Uterus (tissue), 4 donors: ENCODE measurements around the gene TPM1. TPM values are rescaled to one million over a fixed set of nuclear protein-coding genes. Genes with fewer than 3 reads are reported as not detected.
"Not testable (repeated sequence)": the region's sequence is repeated elsewhere in the genome, so short reads cannot be mapped to it uniquely, and the experiment has no call there.

ENCODE experiments used
- DNase-seq, 2 donors: peaks; one replicate each; pipeline ENCODE4 v3.0.0-alpha.2; 2019 to 2020
- H3K27ac ChIP-seq, 2 donors: fragments of 200-600 bp; sonication (generic); 1 replicate in 1 of 2; 2 replicates in 1 of 2; pipeline ENCODE4 v1.5.1; 2016 to 2018
- H3K27me3 ChIP-seq, 2 donors: fragments of 200-600 bp; sonication (generic); one replicate each; pipeline ENCODE4 v1.5.1; 2018 to 2019; ENCODE audit warnings: control low read depth in 1 of 2
- H3K36me3 ChIP-seq, 2 donors: fragments of 200-600 bp; sonication (generic); one replicate each; pipeline ENCODE4 v1.5.1; 2019; ENCODE audit warnings: control low read depth in 1 of 2
- H3K4me1 ChIP-seq, 2 donors: fragments of 200-600 bp; sonication (generic); one replicate each; pipeline ENCODE4 v1.5.1; 2018 to 2019; ENCODE audit warnings: control low read depth in 1 of 2
- H3K4me3 ChIP-seq, 2 donors: fragments of 200-600 bp; sonication (generic); 1 replicate in 1 of 2; 2 replicates in 1 of 2; pipeline ENCODE4 v1.5.1; 2018 to 2019; ENCODE audit warnings: mild to moderate bottlenecking in 1 of 2
- H3K9me3 ChIP-seq, 2 donors: fragments of 200-600 bp; sonication (generic); one replicate each; pipeline ENCODE4 v1.5.1; 2019; ENCODE audit warnings: control low read depth in 1 of 2
- POLR2A ChIP-seq, 2 donors: fragments of 450-650 bp; IDR thresholded peaks; one replicate each; pipeline ENCODE4 v1.6.1; 2016; ENCODE audit warnings: antibody characterized with exemption in 2 of 2, mild to moderate bottlenecking in 1 of 2, moderate library complexity in 1 of 2
- intact Hi-C: fragments of 100-400 bp; cut with DNase I; formaldehyde crosslinking; loops from one replicate; pipeline ENCODE4 v1.15.1; 2023; ENCODE audit warnings: low total_unique reads
- total RNA-seq, 4 donors: library from RNA; depleted of rRNA in 3 of 4; stranded (reverse); fragments of >200 nt in 3 of 4; gene quantifications; one replicate each; pipeline versions ENCODE4 v1.1.0 to v1.2.4, GENCODE V29; 2014 to 2023
- TF ChIP-seq, protein P1 (sequence below), 4 experiments: fragments of 200-600 bp in 2 of 4; fragments of 450-650 bp in 2 of 4; sonication (generic) in 2 of 4; IDR thresholded peaks; one replicate each; pipeline ENCODE4 v1.5.1; 2016 to 2019; ENCODE audit warnings: antibody characterized with exemption in 4 of 4, mild to moderate bottlenecking in 2 of 4, moderate library complexity in 1 of 4
- donor health status: DM: yes; HTN: yes; CAD: no.

The TPM1 gene
- 1,000 to 10,000 TPM in 2 of 4 donors, 100 to 1,000 TPM in 2; 622 to 1,998 (median 1,003) TPM for total RNA-seq

DNA sequence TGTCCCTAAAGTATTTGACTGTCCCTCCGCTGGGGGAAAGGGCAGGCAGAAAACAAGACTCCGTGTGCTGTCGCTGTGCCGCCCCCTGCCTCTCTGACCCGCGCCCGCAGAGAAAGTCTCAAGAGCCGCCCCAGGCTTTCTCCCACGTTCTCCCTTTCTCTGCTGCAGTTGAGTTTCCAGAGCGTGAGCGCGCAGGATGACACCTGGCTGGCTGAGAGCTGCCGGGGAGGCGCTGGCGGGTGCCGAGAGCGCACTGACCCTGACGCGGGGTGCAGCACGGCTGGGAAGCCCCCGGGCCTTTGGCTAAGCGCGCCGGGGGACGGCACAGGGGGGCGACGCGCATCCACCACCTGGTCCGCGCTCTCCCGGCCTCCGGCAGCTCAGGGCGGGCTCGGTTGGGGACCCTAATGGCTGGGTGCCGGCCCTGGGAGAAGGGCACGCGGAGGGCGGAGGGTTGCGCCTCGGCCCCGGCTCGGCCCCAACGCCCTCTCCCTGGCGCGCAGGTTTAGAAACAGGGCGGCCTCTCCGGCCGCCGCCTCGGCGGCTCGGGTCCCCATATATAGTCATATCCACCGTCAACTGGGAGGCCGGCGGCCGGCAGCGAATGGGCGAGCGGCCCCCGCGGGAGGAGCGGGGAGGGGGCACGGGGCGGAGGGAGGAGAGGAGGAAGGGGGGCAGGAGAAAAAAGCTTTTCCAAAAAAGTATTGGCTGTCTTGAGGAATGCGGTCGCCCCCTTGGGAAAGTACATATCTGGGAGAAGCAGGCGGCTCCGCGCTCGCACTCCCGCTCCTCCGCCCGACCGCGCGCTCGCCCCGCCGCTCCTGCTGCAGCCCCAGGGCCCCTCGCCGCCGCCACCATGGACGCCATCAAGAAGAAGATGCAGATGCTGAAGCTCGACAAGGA is at the start of gene TPM1:
TPM1 (plus strand) TSS at position 774 of the 903 bp plus-strand sequence; CDS start at position 857, 83 bp downstream.
- intact Hi-C loops = loop anchor here (2.0 kb wide), 1 partner anchor 193 kb away; no protein-coding TSS in a partner anchor
- H3K27me3 ChIP-seq = no peaks in the 10 kb centered on the region
- peak; percentile 92 to 93 for DNase-seq
- H3K9me3 ChIP-seq = no peaks in the 10 kb centered on the region
- peak within 1 kb of the TSS; percentile 77 to 89 for H3K4me3 ChIP-seq
- no peaks in the 10 kb centered on the region for H3K4me1 ChIP-seq
- peak within 1 kb of the TSS; percentile 97 to 98 for H3K27ac ChIP-seq
- H3K36me3 ChIP-seq = no peaks in the 10 kb centered on the region
- TF ChIP-seq, protein P1, sequence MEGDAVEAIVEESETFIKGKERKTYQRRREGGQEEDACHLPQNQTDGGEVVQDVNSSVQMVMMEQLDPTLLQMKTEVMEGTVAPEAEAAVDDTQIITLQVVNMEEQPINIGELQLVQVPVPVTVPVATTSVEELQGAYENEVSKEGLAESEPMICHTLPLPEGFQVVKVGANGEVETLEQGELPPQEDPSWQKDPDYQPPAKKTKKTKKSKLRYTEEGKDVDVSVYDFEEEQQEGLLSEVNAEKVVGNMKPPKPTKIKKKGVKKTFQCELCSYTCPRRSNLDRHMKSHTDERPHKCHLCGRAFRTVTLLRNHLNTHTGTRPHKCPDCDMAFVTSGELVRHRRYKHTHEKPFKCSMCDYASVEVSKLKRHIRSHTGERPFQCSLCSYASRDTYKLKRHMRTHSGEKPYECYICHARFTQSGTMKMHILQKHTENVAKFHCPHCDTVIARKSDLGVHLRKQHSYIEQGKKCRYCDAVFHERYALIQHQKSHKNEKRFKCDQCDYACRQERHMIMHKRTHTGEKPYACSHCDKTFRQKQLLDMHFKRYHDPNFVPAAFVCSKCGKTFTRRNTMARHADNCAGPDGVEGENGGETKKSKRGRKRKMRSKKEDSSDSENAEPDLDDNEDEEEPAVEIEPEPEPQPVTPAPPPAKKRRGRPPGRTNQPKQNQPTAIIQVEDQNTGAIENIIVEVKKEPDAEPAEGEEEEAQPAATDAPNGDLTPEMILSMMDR (IDR thresholded peaks at IDR 0.05) = peak in 2 of 4 experiments; percentile 2 to 18
- peak; percentile 82 to 93 for TF ChIP-seq POLR2A (IDR thresholded peaks at IDR 0.05)

DNA sequence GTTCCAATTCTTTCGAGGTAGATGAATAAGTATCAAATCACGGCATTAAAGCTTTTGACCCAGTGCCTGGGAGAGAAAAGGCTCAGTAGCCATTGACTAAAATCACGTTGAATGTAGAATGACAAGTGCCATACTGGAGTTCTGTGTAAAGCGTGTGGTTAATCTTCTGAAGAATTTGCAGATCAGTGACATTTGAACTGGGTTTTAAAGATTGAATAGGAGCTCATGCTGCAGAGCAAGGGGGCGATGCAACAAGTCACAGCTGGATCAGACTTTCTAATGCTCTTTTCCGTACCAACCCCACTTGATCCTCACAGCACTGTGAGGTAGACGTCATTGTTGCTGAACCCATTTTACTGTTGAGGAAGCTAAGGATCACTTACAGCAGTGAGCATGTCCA is 49.5 kb upstream of the TPM1 start:
- Histone ChIP-seq H3K27me3 (no peaks in the 10 kb centered on the region), H3K9me3 (no peaks in the 10 kb centered on the region), H3K4me1 (no peaks in the 10 kb centered on the region), H3K27ac (no peak overlapping the region), H3K4me3 (no peak overlapping the region), H3K36me3 (no peaks in the 10 kb centered on the region)
- DNase-seq = no peak
- TF ChIP-seq, protein P1 (IDR thresholded peaks at IDR 0.05) = no peak
- TF ChIP-seq POLR2A (IDR thresholded peaks at IDR 0.05) = no peak
- intact Hi-C loops = no loop called here

DNA sequence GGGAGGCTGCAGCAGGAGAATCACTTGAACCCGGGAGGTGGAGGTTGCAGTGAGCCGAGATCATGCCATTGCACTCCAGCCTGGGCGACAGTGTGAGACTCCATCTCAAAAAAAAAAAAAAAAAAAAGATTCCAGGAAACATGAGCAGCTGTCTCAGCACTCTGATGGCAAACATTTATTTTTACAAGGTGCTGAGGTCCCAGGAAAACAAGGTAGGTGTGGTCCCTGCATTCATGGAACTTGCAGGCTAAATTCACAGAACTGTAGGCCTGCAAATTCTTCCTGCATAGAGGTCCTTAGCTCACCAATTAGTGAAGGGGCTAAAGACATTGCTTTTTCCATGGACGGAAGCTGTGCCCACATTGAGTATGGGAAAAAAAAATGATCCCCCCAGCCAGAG is 48.9 kb upstream of the TPM1 start:
- intact Hi-C loops, H3K4me3 ChIP-seq, DNase-seq, H3K27ac ChIP-seq, H3K4me1 ChIP-seq, H3K27me3 ChIP-seq, H3K36me3 ChIP-seq, H3K9me3 ChIP-seq: not testable (repeated sequence)

DNA sequence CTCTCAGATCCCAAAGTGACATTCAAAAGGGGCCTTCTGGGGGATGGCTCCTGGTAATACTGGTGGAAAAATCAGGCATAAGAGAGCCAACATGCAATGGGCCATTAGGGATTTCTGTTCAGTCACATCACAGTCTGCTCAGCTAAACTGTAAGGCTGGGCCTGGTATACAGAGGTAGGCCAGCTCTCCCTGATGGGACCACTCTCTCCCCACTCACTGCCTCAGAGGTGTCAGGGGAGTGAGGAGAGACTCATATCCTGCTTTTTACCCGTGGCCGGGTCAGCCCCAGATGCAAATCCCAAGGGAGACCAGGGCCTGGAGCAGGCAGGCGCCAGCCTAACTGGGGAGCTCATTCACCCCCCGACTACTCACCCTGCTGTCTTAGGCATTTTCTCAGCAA is 48.1 kb upstream of the TPM1 start:
- intact Hi-C loops = no loop called here
- no peak for TF ChIP-seq POLR2A (IDR thresholded peaks at IDR 0.05)
- TF ChIP-seq, protein P1 (IDR thresholded peaks at IDR 0.05) = no peak
- H3K27me3 ChIP-seq = no peaks in the 10 kb centered on the region
- H3K4me3 ChIP-seq = no peak overlapping the region
- no peak overlapping the region for H3K27ac ChIP-seq
- no peaks in the 10 kb centered on the region for H3K4me1 ChIP-seq
- H3K9me3 ChIP-seq = no peaks in the 10 kb centered on the region
- no peaks in the 10 kb centered on the region for H3K36me3 ChIP-seq
- no peak for DNase-seq

DNA sequence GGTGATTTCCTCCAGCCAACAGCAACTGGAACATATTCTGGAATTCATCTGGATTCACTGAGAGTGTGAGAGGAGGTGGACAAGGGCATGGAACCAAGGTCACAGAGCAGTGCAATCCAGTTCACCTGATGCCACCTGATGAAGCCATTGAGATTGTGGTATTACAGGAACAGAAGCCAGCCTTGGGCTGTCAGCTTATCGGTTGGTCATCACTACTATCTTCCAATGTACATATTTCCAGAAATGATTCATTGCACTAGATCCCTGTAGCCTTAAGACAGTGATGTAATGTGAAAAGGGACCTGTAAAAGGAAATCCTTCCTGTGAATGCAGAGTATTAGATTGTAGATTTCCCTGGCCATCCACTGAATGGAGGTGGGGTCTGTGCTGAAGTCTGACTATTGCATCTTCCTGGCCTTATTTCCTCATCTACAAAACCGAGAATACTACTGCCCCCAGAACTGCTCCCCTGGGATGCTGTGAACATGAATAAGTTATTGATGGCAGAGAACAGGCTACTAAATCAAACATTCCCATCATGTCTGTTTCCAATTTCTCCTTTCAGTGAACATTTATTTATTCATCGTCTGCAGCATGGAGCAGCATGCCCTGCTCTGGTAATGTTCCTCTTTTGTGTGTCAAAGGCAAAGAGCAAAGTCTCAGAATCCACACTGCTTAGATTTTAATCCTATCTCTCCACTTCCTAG is 47.4 kb upstream of the TPM1 start:
- no peak for TF ChIP-seq POLR2A (IDR thresholded peaks at IDR 0.05)
- TF ChIP-seq, protein P1 (IDR thresholded peaks at IDR 0.05) = no peak
- Histone ChIP-seq H3K4me3 (no peak overlapping the region), H3K36me3 (no peaks in the 10 kb centered on the region), H3K9me3 (no peaks in the 10 kb centered on the region), H3K27me3 (no peaks in the 10 kb centered on the region), H3K27ac (no peak overlapping the region), H3K4me1 (no peaks in the 10 kb centered on the region)
- DNase-seq = no peak
- intact Hi-C loops = no loop called here
